ENCODE data around the gene PCNX1.
A peak's percentile ranks its signal among the peaks of the same experiment; 100 is the strongest.
"Not testable (repeated sequence)": the region's sequence is repeated elsewhere in the genome, so short reads cannot be mapped to it uniquely, and the experiment has no call there.

Gene PCNX1

GRCh38 chr14:70907176-70907995 is at the start of gene PCNX1:
TSS of gene PCNX1 (plus strand) at chr14:70907459. CDS start at chr14:70907851, 392 bp downstream.
- Mint-ChIP-seq H3K27ac (peak within 1 kb of the TSS; percentile 99), H3K36me3 (peaks cover 2% of the 10 kb centered on the region), H3K4me1 (peaks cover 74% of the 10 kb centered on the region), H3K9me3 (no peaks in the 10 kb centered on the region), H3K27me3 (no peaks in the 10 kb centered on the region), H3K4me3 (peak within 1 kb of the TSS; percentile 96)

DNA sequence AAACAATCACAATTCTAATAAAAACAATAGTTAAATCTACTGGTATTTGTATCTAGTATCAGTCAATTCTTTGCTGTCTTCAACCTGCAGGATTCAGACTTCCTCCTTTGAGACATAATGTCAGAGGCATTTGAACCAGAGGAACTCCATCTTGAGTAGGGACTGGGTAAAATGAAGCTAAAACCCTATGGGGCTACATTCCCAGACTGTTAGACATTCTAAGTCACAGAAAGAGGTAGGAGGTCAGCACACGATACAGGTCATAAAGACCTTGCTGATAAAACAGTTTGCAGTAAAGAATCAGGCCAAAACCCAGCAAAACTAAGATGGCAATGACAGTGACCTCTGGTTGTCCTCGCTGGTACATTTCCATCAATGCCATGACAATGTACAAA is 49.8 kb upstream of the PCNX1 start:
- Mint-ChIP-seq H3K36me3 (peaks cover 1% of the 10 kb centered on the region), H3K9me3 (no peaks in the 10 kb centered on the region), H3K4me1 (peaks cover 4% of the 10 kb centered on the region), H3K27ac (no peak overlapping the region), H3K27me3 (no peaks in the 10 kb centered on the region), H3K4me3 (no peak overlapping the region)

- no peak overlapping the region for H3K27ac Mint-ChIP-seq
- no peak overlapping the region for H3K4me3 Mint-ChIP-seq
- no peaks in the 10 kb centered on the region for H3K9me3 Mint-ChIP-seq
- H3K27me3 Mint-ChIP-seq: no peaks in the 10 kb centered on the region
- H3K36me3 Mint-ChIP-seq: peaks cover 1% of the 10 kb centered on the region
- peaks cover 4% of the 10 kb centered on the region for H3K4me1 Mint-ChIP-seq
Measured at GRCh38 chr14:70858641-70859040, 48.6 kb upstream of the PCNX1 start.

- H3K9me3 Mint-ChIP-seq, H3K4me1 Mint-ChIP-seq, H3K27ac Mint-ChIP-seq, H3K36me3 Mint-ChIP-seq, H3K4me3 Mint-ChIP-seq, H3K27me3 Mint-ChIP-seq: not testable (repeated sequence)
Measured at GRCh38 chr14:70866992-70867391, 40.3 kb upstream of the PCNX1 start.

GRCh38 chr14:70871001-70871400 is 36.3 kb upstream of the PCNX1 start:
- H3K27me3 Mint-ChIP-seq: no peaks in the 10 kb centered on the region
- H3K27ac Mint-ChIP-seq: peak overlapping the region; percentile 19
- H3K4me1 Mint-ChIP-seq: peaks cover 22% of the 10 kb centered on the region
- H3K36me3 Mint-ChIP-seq: peaks cover 7% of the 10 kb centered on the region
- peaks cover 5% of the 10 kb centered on the region for H3K9me3 Mint-ChIP-seq
- peak overlapping the region; percentile 12 for H3K4me3 Mint-ChIP-seq

DNA sequence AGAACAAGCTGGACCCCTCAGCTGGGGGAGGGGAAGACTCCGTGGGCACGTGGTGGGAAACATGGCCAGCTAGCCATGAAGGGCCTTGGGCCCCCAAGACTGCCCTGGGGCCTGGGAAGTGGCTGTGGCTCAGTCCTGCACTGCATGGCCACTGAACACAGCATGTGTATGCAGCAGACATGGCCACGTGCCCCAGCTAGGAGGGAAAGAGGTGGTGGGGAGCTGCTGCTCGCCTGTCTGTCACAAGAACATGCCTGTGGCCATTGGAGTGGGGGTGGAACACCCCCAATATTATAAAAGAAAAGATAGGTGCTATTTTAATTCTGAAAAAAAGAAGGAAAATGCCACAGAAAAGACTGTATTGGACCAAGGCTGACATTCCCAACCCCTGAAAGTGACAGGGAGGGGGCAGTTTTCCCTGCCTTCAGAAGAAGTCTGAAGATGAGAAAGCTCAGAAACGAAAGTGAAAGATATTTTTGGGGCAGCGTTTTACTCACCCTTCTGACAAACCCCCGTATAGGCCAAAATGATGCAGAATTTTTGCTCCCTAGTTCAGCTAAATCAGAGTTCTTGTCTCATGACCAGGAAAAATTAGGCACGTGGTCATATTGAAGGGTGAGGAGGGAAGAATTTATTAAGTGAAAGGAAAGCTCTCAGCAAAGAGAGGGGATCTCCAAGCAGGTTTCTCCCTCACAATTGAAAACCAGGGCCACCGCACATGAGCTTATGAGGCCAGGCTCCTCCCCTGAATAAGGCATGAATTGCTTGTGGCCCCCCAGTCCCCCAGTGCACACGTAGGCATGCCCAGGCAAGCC is 35.2 kb upstream of the PCNX1 start:
- peak overlapping the region; percentile 71 for H3K4me3 Mint-ChIP-seq
- peaks cover 4% of the 10 kb centered on the region for H3K36me3 Mint-ChIP-seq
- H3K27me3 Mint-ChIP-seq: no peaks in the 10 kb centered on the region
- peaks cover 5% of the 10 kb centered on the region for H3K9me3 Mint-ChIP-seq
- H3K4me1 Mint-ChIP-seq: peaks cover 22% of the 10 kb centered on the region
- peak overlapping the region; percentile 62 for H3K27ac Mint-ChIP-seq

GRCh38 chr14:70872678-70873020 is 34.6 kb upstream of the PCNX1 start:
- peaks cover 22% of the 10 kb centered on the region for H3K4me1 Mint-ChIP-seq
- H3K36me3 Mint-ChIP-seq: peaks cover 4% of the 10 kb centered on the region
- peak overlapping the region; percentile 71 for H3K4me3 Mint-ChIP-seq
- no peaks in the 10 kb centered on the region for H3K27me3 Mint-ChIP-seq
- H3K9me3 Mint-ChIP-seq: peaks cover 4% of the 10 kb centered on the region
- H3K27ac Mint-ChIP-seq: peak overlapping the region; percentile 62

- Mint-ChIP-seq H3K27me3 (no peaks in the 10 kb centered on the region), H3K4me3 (no peak overlapping the region), H3K9me3 (no peaks in the 10 kb centered on the region), H3K36me3 (peaks cover 4% of the 10 kb centered on the region), H3K27ac (no peak overlapping the region), H3K4me1 (peaks cover 22% of the 10 kb centered on the region)
Measured at GRCh38 chr14:70873627-70874026, 33.6 kb upstream of the PCNX1 start.

DNA sequence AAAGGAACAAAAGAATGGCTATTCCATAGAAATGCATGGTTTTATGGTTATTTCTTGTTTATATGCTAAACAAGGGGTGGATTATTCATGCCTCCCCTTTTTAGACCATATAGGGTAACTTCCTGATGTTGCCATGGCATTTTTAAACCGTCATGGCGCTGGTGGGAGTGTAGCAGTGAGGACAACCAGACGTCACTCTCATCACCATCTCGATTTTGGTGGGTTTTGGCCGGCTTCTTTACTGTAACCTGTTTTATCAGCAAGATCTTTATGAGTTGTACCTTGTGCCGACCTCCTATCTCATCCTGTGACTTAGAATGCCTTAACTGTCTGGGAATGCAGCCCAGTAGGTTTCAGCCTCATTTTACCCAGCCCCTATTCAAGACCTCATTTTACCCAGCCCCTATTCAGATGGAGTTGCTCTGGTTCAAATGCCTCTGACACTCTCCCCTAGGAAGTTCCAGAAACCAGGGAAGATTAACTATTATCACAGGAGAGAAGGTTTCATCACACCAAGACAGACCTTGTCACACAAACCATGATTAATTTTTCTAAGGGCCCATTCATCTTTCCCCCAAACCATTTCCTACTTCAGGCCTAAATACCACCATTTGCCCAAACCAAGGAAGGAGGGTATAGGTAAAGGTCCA is 31.3 kb upstream of the PCNX1 start:
- not testable (repeated sequence) for H3K27ac Mint-ChIP-seq, H3K36me3 Mint-ChIP-seq, H3K4me3 Mint-ChIP-seq, H3K9me3 Mint-ChIP-seq, H3K27me3 Mint-ChIP-seq
- H3K4me1 Mint-ChIP-seq: peaks cover 22% of the 10 kb centered on the region

- no peak overlapping the region for H3K4me3 Mint-ChIP-seq
- no peak overlapping the region for H3K27ac Mint-ChIP-seq
- H3K9me3 Mint-ChIP-seq: no peaks in the 10 kb centered on the region
- H3K27me3 Mint-ChIP-seq: no peaks in the 10 kb centered on the region
- peaks cover 25% of the 10 kb centered on the region for H3K4me1 Mint-ChIP-seq
- no peaks in the 10 kb centered on the region for H3K36me3 Mint-ChIP-seq
Measured at GRCh38 chr14:70879448-70879847, 27.8 kb upstream of the PCNX1 start.

DNA sequence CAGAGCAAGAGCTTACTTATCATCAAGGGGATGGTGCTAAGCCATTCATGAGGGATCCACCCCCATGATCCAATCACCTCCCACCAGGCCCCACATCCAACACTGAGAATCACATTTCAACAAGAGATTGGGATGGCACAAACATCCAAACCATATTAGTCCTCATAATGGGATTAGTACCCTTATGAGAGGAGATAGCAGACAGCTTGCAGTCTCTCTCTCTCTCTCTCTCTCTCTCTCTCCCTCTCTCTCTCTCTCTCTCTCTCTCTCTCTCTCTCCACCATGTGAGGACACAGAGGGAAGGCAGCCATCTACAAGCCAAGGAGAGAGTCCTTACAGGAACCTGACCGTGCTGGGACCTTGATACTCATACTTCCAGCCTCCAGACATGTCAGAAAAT is 26.4 kb upstream of the PCNX1 start:
- H3K4me1 Mint-ChIP-seq: peaks cover 39% of the 10 kb centered on the region
- H3K27me3 Mint-ChIP-seq, H3K36me3 Mint-ChIP-seq, H3K27ac Mint-ChIP-seq, H3K9me3 Mint-ChIP-seq, H3K4me3 Mint-ChIP-seq: not testable (repeated sequence)

- no peak overlapping the region for H3K27ac Mint-ChIP-seq
- H3K4me1 Mint-ChIP-seq: peaks cover 47% of the 10 kb centered on the region
- no peaks in the 10 kb centered on the region for H3K27me3 Mint-ChIP-seq
- H3K4me3 Mint-ChIP-seq: no peak overlapping the region
- no peaks in the 10 kb centered on the region for H3K9me3 Mint-ChIP-seq
- no peaks in the 10 kb centered on the region for H3K36me3 Mint-ChIP-seq
Measured at GRCh38 chr14:70881549-70882177, 25.6 kb upstream of the PCNX1 start.

GRCh38 chr14:70882776-70883492 is 24.3 kb upstream of the PCNX1 start:
- Mint-ChIP-seq H3K27ac (no peak overlapping the region), H3K27me3 (no peaks in the 10 kb centered on the region), H3K4me3 (no peak overlapping the region), H3K36me3 (no peaks in the 10 kb centered on the region), H3K9me3 (no peaks in the 10 kb centered on the region), H3K4me1 (peaks cover 59% of the 10 kb centered on the region)

DNA sequence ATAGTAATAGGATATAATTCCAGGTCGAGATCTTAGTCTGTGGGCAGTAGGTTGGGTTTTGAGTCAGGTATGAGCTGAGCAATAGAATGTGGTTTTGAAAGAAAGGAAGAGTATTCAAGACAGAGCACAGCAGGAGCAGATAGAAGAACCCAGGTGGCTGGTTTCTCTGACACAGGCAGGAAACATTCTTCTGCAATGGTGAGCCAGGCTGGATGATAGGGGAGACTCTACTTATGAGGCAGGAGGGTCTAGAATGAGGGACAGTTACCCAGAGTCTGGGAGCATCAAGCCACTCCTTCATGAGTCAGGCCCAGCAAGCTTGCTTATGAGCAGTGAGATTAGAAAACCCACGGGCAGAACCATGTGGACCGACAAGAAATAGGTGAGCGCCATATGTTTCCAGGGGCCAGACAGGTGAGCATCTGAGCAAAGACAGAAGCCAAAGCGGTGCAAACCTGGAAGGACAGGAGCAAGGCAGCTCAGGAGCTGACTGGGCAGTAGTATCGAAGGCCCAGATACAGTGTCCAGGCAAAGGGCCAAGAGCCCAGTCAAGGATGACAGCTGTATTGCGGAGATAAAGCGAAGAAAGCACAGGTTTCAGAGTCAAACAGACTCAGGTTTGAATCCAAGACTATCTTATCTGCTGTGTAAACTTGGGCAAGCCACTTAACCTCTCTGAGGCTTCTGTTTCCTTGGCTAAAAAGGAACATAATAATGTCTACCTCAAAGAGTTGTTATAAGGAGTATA is 22.5 kb upstream of the PCNX1 start:
- H3K9me3 Mint-ChIP-seq: no peaks in the 10 kb centered on the region
- no peak overlapping the region for H3K4me3 Mint-ChIP-seq
- H3K36me3 Mint-ChIP-seq: no peaks in the 10 kb centered on the region
- H3K27me3 Mint-ChIP-seq: no peaks in the 10 kb centered on the region
- peak overlapping the region; percentile 18 for H3K27ac Mint-ChIP-seq
- H3K4me1 Mint-ChIP-seq: peaks cover 77% of the 10 kb centered on the region
